ENCODE measurements around the gene DIPK1B. TPM values are rescaled to one million over a fixed set of nuclear protein-coding genes. Genes with fewer than 3 reads are reported as not detected.
A peak's percentile ranks its signal among the peaks of the same experiment; 100 is the strongest.
"Not testable (repeated sequence)": the region's sequence is repeated elsewhere in the genome, so short reads cannot be mapped to it uniquely, and the experiment has no call there.

Gene DIPK1B
- total RNA-seq, 2 donors from 2014 or later, result 4.8 to 6.9 TPM

- H3K27me3 ChIP-seq (replicated peaks; ENCODE audit: insufficient read depth), result no peaks in the 10 kb centered on the region
- TF ChIP-seq CTCF (IDR thresholded peaks at IDR 0.05), result no peak
- no peaks in the 10 kb centered on the region for H3K9me3 ChIP-seq
- no peak for DNase-seq (ENCODE audit: low spot score)
- ATAC-seq (ENCODE audit: insufficient number of reproducible peaks, low FRiP score, low read depth), result no peak
- H3K27ac ChIP-seq, result no peak overlapping the region
- no peak overlapping the region for H3K4me3 ChIP-seq
- no peaks in the 10 kb centered on the region for H3K4me1 ChIP-seq (ENCODE audit: control insufficient read depth in 1 of 2, low read depth in 2 of 2)
- no peaks in the 10 kb centered on the region for H3K36me3 ChIP-seq
Measured at GRCh38 chr9:136763649-136764035, 51.3 kb downstream of the DIPK1B start.

- Histone ChIP-seq H3K9me3 (no peaks in the 10 kb centered on the region), H3K36me3 (no peaks in the 10 kb centered on the region), H3K4me3 (no peak within 1 kb of the TSS), H3K27me3 (replicated peaks; ENCODE audit: insufficient read depth) (no peaks in the 10 kb centered on the region), H3K4me1 (ENCODE audit: control insufficient read depth in 1 of 2, low read depth in 2 of 2) (no peaks in the 10 kb centered on the region), H3K27ac (no peak within 1 kb of the TSS)
- TF ChIP-seq CTCF (IDR thresholded peaks at IDR 0.05), result no peak
- no peak for ATAC-seq (ENCODE audit: insufficient number of reproducible peaks, low FRiP score, low read depth)
- DNase-seq (ENCODE audit: low spot score), result no peak
Measured at GRCh38 chr9:136764301-136764891, 52.0 kb downstream of the DIPK1B start, which contains the start of gene LCN15. LCN15 (minus strand) TSS chr9:136764518; CDS start chr9:136764488, 30 bp downstream.

GRCh38 chr9:136765041-136765440 lies 52.7 kb downstream of the DIPK1B start:
- DNase-seq (ENCODE audit: low spot score) (no peak), ATAC-seq (ENCODE audit: insufficient number of reproducible peaks, low FRiP score, low read depth) (no peak)
- H3K4me3 ChIP-seq, result no peak overlapping the region
- H3K4me1 ChIP-seq (ENCODE audit: control insufficient read depth in 1 of 2, low read depth in 2 of 2), result no peaks in the 10 kb centered on the region
- no peaks in the 10 kb centered on the region for H3K9me3 ChIP-seq
- no peaks in the 10 kb centered on the region for H3K36me3 ChIP-seq
- no peaks in the 10 kb centered on the region for H3K27me3 ChIP-seq (replicated peaks; ENCODE audit: insufficient read depth)
- TF ChIP-seq CTCF (IDR thresholded peaks at IDR 0.05), result no peak
- H3K27ac ChIP-seq, result no peak overlapping the region

- not testable (repeated sequence) for H3K27me3 ChIP-seq (replicated peaks; ENCODE audit: insufficient read depth); H3K4me1 ChIP-seq (ENCODE audit: control insufficient read depth in 1 of 2, low read depth in 2 of 2); H3K9me3 ChIP-seq; H3K36me3 ChIP-seq; ATAC-seq (ENCODE audit: insufficient number of reproducible peaks, low FRiP score, low read depth); H3K4me3 ChIP-seq; DNase-seq (ENCODE audit: low spot score); H3K27ac ChIP-seq
Measured at GRCh38 chr9:136765745-136766409, 53.5 kb downstream of the DIPK1B start.

- DNase-seq (ENCODE audit: low spot score); H3K4me1 ChIP-seq (ENCODE audit: control insufficient read depth in 1 of 2, low read depth in 2 of 2); H3K27ac ChIP-seq; H3K27me3 ChIP-seq (replicated peaks; ENCODE audit: insufficient read depth); H3K4me3 ChIP-seq; H3K36me3 ChIP-seq; ATAC-seq (ENCODE audit: insufficient number of reproducible peaks, low FRiP score, low read depth); H3K9me3 ChIP-seq: not testable (repeated sequence)
- TF ChIP-seq CTCF (IDR thresholded peaks at IDR 0.05), result peak; percentile 14
Measured at GRCh38 chr9:136766410-136767120, 54.2 kb downstream of the DIPK1B start.

All from thoracic aorta (tissue), 2 donors.